ENCODE measurements around the gene ERVFRD-1.
"Not testable (repeated sequence)": the region's sequence is repeated elsewhere in the genome, so short reads cannot be mapped to it uniquely, and the experiment has no call there.

The ERVFRD-1 gene

DNA sequence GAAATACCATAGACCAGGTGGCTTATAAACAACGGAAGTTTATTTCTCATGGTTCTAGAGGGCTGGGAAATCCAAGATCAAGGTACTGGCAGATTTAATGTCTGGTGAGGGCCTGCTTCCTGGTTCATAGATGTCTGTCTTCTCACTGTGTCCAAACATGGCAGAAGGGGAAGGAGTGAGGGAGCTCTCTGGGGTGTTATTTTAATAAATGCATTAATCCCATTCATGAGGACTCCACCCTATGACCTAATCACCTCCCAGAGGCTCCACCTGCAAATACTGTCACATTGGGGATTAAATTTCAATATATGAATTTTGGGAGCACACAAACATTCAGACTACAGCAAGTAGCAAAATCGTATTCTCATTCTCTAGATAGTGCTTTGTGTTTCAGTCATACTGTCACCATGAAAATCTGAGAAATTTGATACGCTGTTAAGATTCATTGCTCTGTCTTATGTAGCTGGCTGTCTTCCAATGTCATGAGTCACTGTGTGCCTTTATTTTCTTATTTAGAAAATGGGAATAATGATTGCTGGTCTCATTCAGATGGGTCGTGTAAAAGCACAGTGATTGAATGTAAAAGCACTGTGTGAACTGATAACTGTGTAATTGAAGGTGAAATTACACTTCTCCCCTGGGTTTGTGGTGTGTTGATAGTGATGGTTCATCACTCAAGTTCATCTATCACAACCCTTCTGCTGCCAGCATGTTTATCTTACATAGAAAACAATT, 8.9 kb upstream of the ERVFRD-1 start:
- no peak for TF ChIP-seq CTCF (IDR thresholded peaks at IDR 0.05; ENCODE audit: low read depth, low read length, missing control alignments)
- no peak overlapping the region for H3K4me3 ChIP-seq (ENCODE audit: low read depth, low read length)
- no peak for DNase-seq (ENCODE audit: low read depth)
- in situ Hi-C loops (cut with HindIII; ENCODE audit: low sequenced_read_pairs) = no loop called here

- in situ Hi-C loops (cut with HindIII; ENCODE audit: low sequenced_read_pairs); H3K4me3 ChIP-seq (ENCODE audit: low read depth, low read length); DNase-seq (ENCODE audit: low read depth): not testable (repeated sequence)
Observed at GRCh38 chr6:11115808-11116536, 4.4 kb upstream of the ERVFRD-1 start.

GRCh38 chr6:11113038-11113437, 1.5 kb upstream of the ERVFRD-1 start:
- DNase-seq (ENCODE audit: low read depth) = no peak
- H3K4me3 ChIP-seq (ENCODE audit: low read depth, low read length) = no peak overlapping the region
- in situ Hi-C loops (cut with HindIII; ENCODE audit: low sequenced_read_pairs) = no loop called here
- TF ChIP-seq CTCF (IDR thresholded peaks at IDR 0.05; ENCODE audit: low read depth, low read length, missing control alignments) = no peak

- no peak for TF ChIP-seq CTCF (IDR thresholded peaks at IDR 0.05; ENCODE audit: low read depth, low read length, missing control alignments)
- H3K4me3 ChIP-seq (ENCODE audit: low read depth, low read length) = no peak overlapping the region
- in situ Hi-C loops (cut with HindIII; ENCODE audit: low sequenced_read_pairs) = no loop called here
- no peak for DNase-seq (ENCODE audit: low read depth)
Observed at GRCh38 chr6:11111769-11112437, 378 bp upstream of the ERVFRD-1 start.

- TF ChIP-seq CTCF (IDR thresholded peaks at IDR 0.05; ENCODE audit: low read depth, low read length, missing control alignments) = no peak
- DNase-seq (ENCODE audit: low read depth) = no peak
- H3K4me3 ChIP-seq (ENCODE audit: low read depth, low read length) = no peak overlapping the region
- in situ Hi-C loops (cut with HindIII; ENCODE audit: low sequenced_read_pairs) = no loop called here
Observed at GRCh38 chr6:11108726-11109125, 2.8 kb downstream of the ERVFRD-1 start.

- in situ Hi-C loops (cut with HindIII; ENCODE audit: low sequenced_read_pairs) = no loop called here
- DNase-seq (ENCODE audit: low read depth) = no peak
- TF ChIP-seq CTCF (IDR thresholded peaks at IDR 0.05; ENCODE audit: low read depth, low read length, missing control alignments) = no peak
- H3K4me3 ChIP-seq (ENCODE audit: low read depth, low read length) = no peak overlapping the region
Observed at GRCh38 chr6:11103065-11103464, 8.5 kb downstream of the ERVFRD-1 start.

DNA sequence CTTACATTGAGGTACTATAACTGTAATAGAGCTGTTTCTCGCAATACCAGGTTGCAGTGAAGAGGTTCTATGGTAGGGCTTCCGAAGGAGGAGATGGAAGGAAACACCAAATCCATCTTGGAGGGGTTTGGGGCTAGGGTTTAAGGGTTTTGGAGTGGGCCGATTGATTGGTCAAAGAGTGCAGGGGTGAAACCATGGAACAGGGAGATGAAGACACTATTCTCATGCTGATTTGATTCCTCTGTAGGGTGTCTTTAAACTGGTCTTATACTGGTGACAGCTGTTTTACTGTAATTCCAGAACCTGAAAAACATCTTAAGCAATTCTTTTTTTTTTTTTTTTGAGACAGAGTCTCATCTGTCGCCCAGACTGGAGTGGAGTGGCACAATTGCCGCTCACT, 10.1 kb downstream of the ERVFRD-1 start:
- in situ Hi-C loops (cut with HindIII; ENCODE audit: low sequenced_read_pairs) = no loop called here
- no peak overlapping the region for H3K4me3 ChIP-seq (ENCODE audit: low read depth, low read length)
- no peak for DNase-seq (ENCODE audit: low read depth)
- no peak for TF ChIP-seq CTCF (IDR thresholded peaks at IDR 0.05; ENCODE audit: low read depth, low read length, missing control alignments)

All from astrocyte of the cerebellum (primary cell).